Right cardiac atrium (tissue), 5 donors: Measurements from ENCODE around the gene TMEM222. TPM values are rescaled to one million over a fixed set of nuclear protein-coding genes. Genes with fewer than 3 reads are reported as not detected.

Experiments
- ATAC-seq, 2 donors: fragments of 200-7000 bp; cut with Tn5 transposase; one replicate each; pipeline versions ENCODE4 v1.8.0 to v1.9.1; 2020; ENCODE audit warnings: moderate library complexity in 2 of 2, mild to moderate bottlenecking in 1 of 2
- DNase-seq, 3 donors: peaks; one replicate each; pipeline ENCODE4 v3.0.0-alpha.2; 2020
- H3K27ac ChIP-seq: one replicate; pipeline ENCODE4 v1.5.1; 2013; ENCODE audit warnings: mild to moderate bottlenecking, low read length, control low read depth, moderate library complexity
- H3K27me3 ChIP-seq: one replicate; pipeline ENCODE4 v1.6.1; 2013; ENCODE audit not compliant: control insufficient read depth, insufficient read depth
- H3K4me1 ChIP-seq: one replicate; pipeline ENCODE4 v1.6.1; 2013; ENCODE audit warnings: low read length; ENCODE audit not compliant: control insufficient read depth, insufficient read depth
- H3K4me3 ChIP-seq: one replicate; pipeline ENCODE4 v1.5.1; 2013; ENCODE audit warnings: low read length, control low read depth
- H3K9me3 ChIP-seq: one replicate; pipeline ENCODE4 v1.6.1; 2013; ENCODE audit warnings: low read length; ENCODE audit not compliant: control insufficient read depth
- WGBS: extraction: QIAGEN DNeasy Blood & Tissue Kit; methylation state at CpG from one replicate; pipeline ENCODE4 v1.1.7; 2013; 5-methylcytosine and 5-hydroxymethylcytosine counted together
- intact Hi-C, 4 donors: fragments of 100-400 bp; cut with DNase I; formaldehyde crosslinking; loops; one replicate each; pipeline versions ENCODE4 v1.11.0 to v1.14.0; 2022 to 2023
- polyA plus RNA-seq: library from polyadenylated mRNA; stranded (reverse); fragments of 200-250 nt; gene quantifications from one replicate; pipeline ENCODE4 v1.2.3, GENCODE V29; 2013
- total RNA-seq, 4 donors: library from RNA; stranded (reverse); fragmentation: NEBNext Ultra II Directional; extraction: Animal tissue kit (Norgen Biotek cat#: 25700); gene quantifications; one replicate each; pipeline ENCODE4 v1.2.1, GENCODE V29; 2021
- donor health status: healthy with polysubstance abuse.
- donor health status: DM: no; HTN: yes; CAD: no.
- donor health status: DM: no; HTN: no; CAD: no.
- donor health status: DM: no; HTN: yes; CAD: no; lungs with severe emphysema.
- donor health status: DM: yes; HTN: yes; CAD: no.

TMEM222 gene
- total and polyA plus RNA-seq, 5 donors, result 20.8 to 29.5 (median 26.9) TPM

DNA sequence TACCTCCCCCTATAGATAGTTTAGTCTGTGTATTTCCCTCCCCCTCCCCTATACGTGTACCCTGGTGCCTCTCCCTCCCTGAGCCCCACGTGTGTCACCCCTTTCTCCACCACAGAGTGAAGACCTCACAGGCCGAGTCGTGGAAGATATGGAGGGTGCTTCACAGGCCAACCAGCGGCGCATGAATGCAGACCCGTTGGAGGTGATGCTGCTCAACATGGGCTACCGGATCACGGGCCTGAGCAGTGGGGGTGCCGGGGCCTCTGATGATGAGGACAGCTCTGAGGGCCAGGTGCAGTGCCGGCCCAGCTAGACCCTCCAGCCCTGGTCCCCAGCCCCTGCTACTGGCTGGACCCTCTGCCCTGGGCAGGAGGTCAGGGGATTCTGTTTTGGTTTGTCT lies 15.9 kb upstream of the TMEM222 start:
- intact Hi-C loops, result no loop called here
- DNase-seq, result peak in 1 of 3 donors; percentile 38
- no peaks in the 10 kb centered on the region for H3K9me3 ChIP-seq

GRCh38 chr1:27306892-27307761 lies 14.8 kb upstream of the TMEM222 start:
- no peaks in the 10 kb centered on the region for H3K27me3 ChIP-seq
- H3K4me1 ChIP-seq, result no peaks in the 10 kb centered on the region
- ATAC-seq (peak; percentile 8 to 17), DNase-seq (no peak)
- no peak overlapping the region for H3K27ac ChIP-seq
- intact Hi-C loops, result no loop called here
- H3K4me3 ChIP-seq, result no peak overlapping the region
- 82% methylated on average over 11 of the region's 11 CpGs for WGBS
- H3K9me3 ChIP-seq, result no peaks in the 10 kb centered on the region

More for the DNA sequence above, 15.9 kb upstream of the TMEM222 start:
- H3K4me3 ChIP-seq, result no peak overlapping the region
- 87% methylated on average over 11 of the region's 11 CpGs for WGBS
- no peaks in the 10 kb centered on the region for H3K27me3 ChIP-seq
- H3K4me1 ChIP-seq, result no peaks in the 10 kb centered on the region
- ATAC-seq, result no peak
- H3K27ac ChIP-seq, result no peak overlapping the region

DNA sequence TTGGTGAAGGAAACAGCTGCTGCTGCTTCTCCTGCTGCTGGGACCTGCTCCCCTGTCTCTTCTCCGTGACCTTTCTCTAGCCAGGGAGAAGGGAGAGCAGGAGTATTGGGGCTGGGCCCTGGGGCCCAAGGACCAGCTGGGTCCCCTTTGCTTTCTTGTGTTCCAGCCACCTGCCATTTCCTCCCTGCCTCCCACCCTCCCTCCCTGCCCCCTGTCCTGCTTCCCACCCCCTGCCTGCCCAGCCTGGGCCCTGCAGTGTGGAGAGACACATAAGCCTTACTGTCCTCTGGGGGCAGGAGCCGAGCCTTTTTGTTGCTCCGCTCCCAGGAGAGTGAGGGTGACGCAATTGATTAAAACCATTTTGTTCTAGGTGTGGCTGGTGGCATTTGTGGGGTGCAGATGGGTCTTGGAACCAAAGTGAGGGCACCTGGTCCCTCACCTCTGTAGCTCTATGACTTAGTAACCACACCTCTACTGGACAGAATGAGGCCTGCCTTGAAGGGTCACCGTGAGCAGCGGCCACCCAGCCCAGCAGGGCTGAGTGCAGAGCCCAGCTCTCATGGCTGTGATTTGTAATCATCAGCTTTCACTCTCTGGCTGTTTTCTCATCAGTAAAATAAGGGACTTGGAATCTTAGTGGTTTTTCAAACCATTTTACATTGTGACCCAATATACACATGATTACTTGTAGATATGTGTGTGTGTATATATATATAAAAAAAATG lies 13.9 kb upstream of the TMEM222 start:
- 86% methylated on average over 6 of the region's 6 CpGs for WGBS
- no peak overlapping the region for H3K27ac ChIP-seq
- no peaks in the 10 kb centered on the region for H3K27me3 ChIP-seq
- H3K9me3 ChIP-seq, result no peaks in the 10 kb centered on the region
- intact Hi-C loops, result no loop called here
- no peaks in the 10 kb centered on the region for H3K4me1 ChIP-seq
- DNase-seq (no peak), ATAC-seq (no peak)
- no peak overlapping the region for H3K4me3 ChIP-seq

GRCh38 chr1:27314169-27314568 lies 7.8 kb upstream of the TMEM222 start:
- H3K9me3 ChIP-seq, result no peaks in the 10 kb centered on the region
- ATAC-seq (no peak), DNase-seq (no peak)
- no peaks in the 10 kb centered on the region for H3K27me3 ChIP-seq
- H3K4me1 ChIP-seq, result no peaks in the 10 kb centered on the region
- intact Hi-C loops, result no loop called here
- no peak overlapping the region for H3K27ac ChIP-seq
- H3K4me3 ChIP-seq, result no peak overlapping the region
- 69% methylated on average over 3 of the region's 3 CpGs for WGBS

DNA sequence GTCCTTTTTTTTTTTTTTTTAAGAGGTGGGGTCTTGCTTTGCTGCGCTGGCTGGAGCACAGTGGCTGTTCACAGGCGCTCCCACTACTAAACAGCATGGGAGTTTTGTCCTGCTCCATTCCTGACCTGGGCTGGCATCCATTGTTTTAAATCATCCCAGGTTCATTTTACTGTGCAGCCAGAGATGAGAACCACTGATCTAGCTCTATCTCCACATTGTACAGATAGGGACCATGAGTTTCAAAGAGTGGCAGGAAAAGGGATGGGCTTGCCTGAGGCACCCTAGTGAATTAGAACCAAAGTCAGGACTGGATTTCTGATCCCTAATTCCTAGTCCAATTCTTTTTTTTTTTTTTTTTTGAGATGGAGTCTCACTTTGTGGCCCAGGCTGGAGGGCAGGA lies 7.2 kb upstream of the TMEM222 start:
- peak in 1 of 2 donors; percentile 43 for ATAC-seq
- intact Hi-C loops, result no loop called here
- Histone ChIP-seq H3K4me1 (no peaks in the 10 kb centered on the region), H3K27ac (no peak overlapping the region), H3K9me3 (no peaks in the 10 kb centered on the region), H3K4me3 (no peak overlapping the region), H3K27me3 (no peaks in the 10 kb centered on the region)
- 66% methylated on average over 2 of the region's 2 CpGs for WGBS
- DNase-seq, result no peak

DNA sequence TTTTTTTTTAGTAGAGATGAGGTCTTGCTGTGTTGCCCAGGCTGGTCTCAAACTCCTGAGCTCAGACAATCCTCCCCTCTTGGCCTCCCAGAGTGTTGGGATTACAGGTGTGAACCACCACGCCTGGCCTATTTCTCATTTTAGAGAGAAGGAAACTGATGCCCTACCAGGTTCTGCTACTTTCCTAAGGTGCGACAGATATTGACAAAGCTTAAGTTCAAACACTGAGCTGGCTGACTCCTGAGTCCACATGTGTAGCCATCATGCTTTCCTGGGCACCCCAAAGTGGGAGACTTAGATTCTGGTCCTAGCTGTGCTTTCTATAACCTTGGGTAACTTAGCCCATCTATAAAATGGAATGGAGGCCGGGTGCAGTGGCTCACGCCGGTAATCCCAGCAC lies 5.1 kb upstream of the TMEM222 start:
- ATAC-seq (no peak), DNase-seq (no peak)
- Histone ChIP-seq H3K4me3 (no peak overlapping the region), H3K4me1 (no peaks in the 10 kb centered on the region), H3K27me3 (no peaks in the 10 kb centered on the region), H3K27ac (no peak overlapping the region), H3K9me3 (no peaks in the 10 kb centered on the region)
- WGBS, result 86% methylated on average over 5 of the region's 5 CpGs
- intact Hi-C loops, result no loop called here

GRCh38 chr1:27318136-27318535 lies 3.8 kb upstream of the TMEM222 start:
- no peak overlapping the region for H3K4me3 ChIP-seq
- H3K9me3 ChIP-seq, result no peaks in the 10 kb centered on the region
- H3K27ac ChIP-seq, result no peak overlapping the region
- DNase-seq (no peak), ATAC-seq (no peak)
- intact Hi-C loops, result no loop called here
- H3K27me3 ChIP-seq, result no peaks in the 10 kb centered on the region
- no peaks in the 10 kb centered on the region for H3K4me1 ChIP-seq
- 24% methylated on average over 4 of the region's 4 CpGs for WGBS

DNA sequence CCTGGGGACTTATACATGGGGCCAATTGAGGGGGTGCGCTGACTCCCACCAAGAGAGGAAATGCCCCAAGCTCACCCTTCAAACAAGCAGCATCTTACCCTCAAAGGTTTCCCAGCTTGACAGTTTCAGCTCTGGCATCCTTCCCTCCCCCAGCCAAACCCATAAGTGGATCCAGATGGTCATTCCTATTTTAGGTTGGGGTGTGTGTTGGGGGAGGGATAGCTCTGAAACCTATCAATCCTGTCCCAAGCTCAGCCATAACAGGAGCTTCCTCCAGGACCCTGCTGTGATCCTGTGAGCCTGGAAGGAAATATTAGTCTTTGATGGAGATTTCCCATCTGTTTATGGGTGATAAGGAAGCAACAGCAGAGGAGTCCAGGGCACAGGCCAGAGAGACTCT lies 3.4 kb upstream of the TMEM222 start:
- Histone ChIP-seq H3K4me1 (no peaks in the 10 kb centered on the region), H3K27me3 (no peaks in the 10 kb centered on the region), H3K9me3 (no peaks in the 10 kb centered on the region), H3K4me3 (no peak overlapping the region), H3K27ac (no peak overlapping the region)
- WGBS, result 81% methylated on average over 1 of the region's 1 CpG
- ATAC-seq, result no peak
- intact Hi-C loops, result no loop called here
- DNase-seq, result peak in 1 of 3 donors; percentile 10

DNA sequence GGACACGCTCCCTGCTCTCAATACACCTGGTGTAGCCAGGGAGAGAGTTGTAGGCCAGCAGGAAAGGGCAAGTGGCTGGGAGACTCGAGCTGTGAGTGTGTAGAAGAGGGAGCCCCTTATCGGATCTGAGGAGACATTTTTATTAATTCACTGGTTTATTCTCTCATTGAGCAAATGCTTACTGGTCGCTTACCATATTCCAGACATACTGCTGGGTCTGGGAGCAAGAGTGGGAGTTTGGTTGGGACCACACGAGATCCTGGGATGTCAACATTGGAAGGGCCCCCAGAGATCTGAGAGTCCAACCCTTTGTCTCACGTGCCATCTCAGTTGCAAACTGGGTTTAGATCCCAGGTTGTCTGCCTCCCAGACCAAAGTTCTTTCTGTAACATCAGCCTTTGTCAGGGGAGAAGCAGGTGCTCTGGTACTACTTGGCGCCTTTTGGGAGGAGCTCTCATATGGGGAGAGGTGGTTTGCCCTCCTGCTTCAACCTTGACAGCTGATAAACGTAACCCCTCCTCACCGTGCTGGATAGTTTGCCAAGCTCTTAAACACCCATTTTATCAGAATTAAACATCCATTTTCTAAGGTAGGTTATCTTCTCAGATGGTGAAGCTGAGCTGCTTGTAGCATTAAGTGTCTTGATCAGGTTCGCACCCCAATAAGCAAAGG lies 742 bp downstream of the TMEM222 start:
- Histone ChIP-seq H3K4me1 (no peaks in the 10 kb centered on the region), H3K27ac (peak overlapping the region; percentile 88), H3K9me3 (no peaks in the 10 kb centered on the region), H3K4me3 (peak overlapping the region; percentile 69), H3K27me3 (no peaks in the 10 kb centered on the region)
- WGBS, result 10% methylated on average over 10 of the region's 10 CpGs
- DNase-seq (peak in 1 of 3 donors; percentile 24), ATAC-seq (no peak)
- intact Hi-C loops, result no loop called here

DNA sequence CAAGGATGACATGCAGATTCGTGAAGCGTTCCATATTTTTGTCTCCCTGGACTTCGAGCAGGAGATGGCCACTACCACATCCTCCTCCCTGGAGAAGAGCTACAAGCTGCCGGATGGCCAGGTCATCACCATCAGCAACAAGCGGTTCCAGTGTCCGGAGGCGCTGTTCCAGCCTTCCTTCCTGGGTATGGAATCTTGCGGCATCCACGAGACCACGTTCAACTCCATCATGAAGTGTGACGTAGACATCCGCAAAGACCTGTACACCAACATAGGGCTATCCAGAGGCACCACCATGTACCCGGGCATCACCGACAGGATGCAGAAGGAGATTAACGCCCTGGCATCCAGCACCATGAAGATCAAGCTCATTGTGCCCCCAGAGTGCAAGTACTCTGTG lies 3.3 kb downstream of the TMEM222 start:
- peaks cover 7% of the 10 kb centered on the region for H3K4me1 ChIP-seq
- intact Hi-C loops, result no loop called here
- no peaks in the 10 kb centered on the region for H3K27me3 ChIP-seq
- H3K27ac ChIP-seq, result no peak overlapping the region
- WGBS, result 85% methylated on average over 15 of the region's 15 CpGs
- ATAC-seq (no peak), DNase-seq (peak in 1 of 3 donors; percentile 24)
- no peak overlapping the region for H3K4me3 ChIP-seq
- no peaks in the 10 kb centered on the region for H3K9me3 ChIP-seq

- peaks cover 9% of the 10 kb centered on the region for H3K4me1 ChIP-seq
- intact Hi-C loops, result no loop called here
Observed at GRCh38 chr1:27327964-27328363, 6.0 kb downstream of the TMEM222 start.

More at GRCh38 chr1:27327964-27328363, 6.0 kb downstream of the TMEM222 start:
- DNase-seq, result peak in 1 of 3 donors; percentile 26
- no peak for ATAC-seq
- H3K27me3 ChIP-seq, result no peaks in the 10 kb centered on the region
- no peak overlapping the region for H3K4me3 ChIP-seq
- H3K27ac ChIP-seq, result peak overlapping the region; percentile 17
- 74% methylated on average over 5 of the region's 5 CpGs for WGBS
- H3K9me3 ChIP-seq, result no peaks in the 10 kb centered on the region
